Caki2 (cell line): ENCODE measurements around the gene TRAPPC13. TPM values are rescaled to one million over a fixed set of nuclear protein-coding genes. Genes with fewer than 3 reads are reported as not detected.
A peak's percentile ranks its signal among the peaks of the same experiment; 100 is the strongest.
"Not testable (repeated sequence)": the region's sequence is repeated elsewhere in the genome, so short reads cannot be mapped to it uniquely, and the experiment has no call there.

Experiments used
- DNase-seq: peaks from one replicate; pipeline ENCODE4 v3.0.0-alpha.2; 2015; ENCODE audit warnings: low read depth
- in situ Hi-C: cut with HindIII; loops from 2 replicates; pipeline ENCODE4 v1.10.0; 2016; ENCODE audit warnings: low sequenced_read_pairs, low pct_unique_long_range_greater_than_20kb, mixed read lengths
- total RNA-seq: library from RNA; depleted of rRNA; stranded (reverse); fragments of >200 nt; shearing (Covaris generic); gene quantifications from 2 replicates; pipeline ENCODE4 v1.2.3, GENCODE V29; 2014; ENCODE audit warnings: low replicate concordance; rRNA removed

Gene TRAPPC13
- total RNA-seq, 1 experiment from 2014 or later, result 32.8 TPM

DNA sequence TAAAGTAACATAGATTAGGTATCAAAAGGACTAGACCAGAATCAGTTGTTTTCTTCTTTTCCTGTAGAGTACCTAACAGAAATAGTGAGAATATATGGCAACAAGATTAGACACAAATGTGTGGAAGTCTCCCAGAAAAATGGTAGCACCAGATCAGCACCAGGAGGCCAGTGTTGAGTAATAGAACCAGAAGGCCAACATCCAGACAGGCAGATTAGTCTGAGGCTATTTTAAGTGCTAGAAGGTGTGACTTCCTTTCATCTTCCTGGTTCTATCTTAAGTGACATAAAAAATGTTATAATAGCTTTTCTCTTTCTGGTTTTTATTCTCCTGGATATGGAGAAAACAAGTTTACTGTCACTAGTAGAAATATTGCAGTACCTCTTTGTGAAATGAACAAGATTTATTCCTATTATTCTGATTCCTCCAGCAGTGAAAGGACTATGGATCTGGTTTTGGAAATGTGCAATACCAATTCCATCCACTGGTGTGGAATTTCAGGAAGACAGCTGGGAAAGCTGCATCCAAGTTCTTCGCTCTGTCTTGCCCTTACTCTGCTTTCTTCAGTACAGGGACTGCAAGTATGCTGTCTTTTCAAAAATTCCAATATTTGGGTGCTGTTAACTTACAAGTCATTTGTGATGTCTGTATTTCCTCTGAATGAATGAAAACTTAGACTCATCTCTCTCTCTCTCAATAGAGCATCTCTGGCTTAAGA, 39.1 kb downstream of the TRAPPC13 start:
- in situ Hi-C loops, result no loop called here
- peak; percentile 3 for DNase-seq

DNA sequence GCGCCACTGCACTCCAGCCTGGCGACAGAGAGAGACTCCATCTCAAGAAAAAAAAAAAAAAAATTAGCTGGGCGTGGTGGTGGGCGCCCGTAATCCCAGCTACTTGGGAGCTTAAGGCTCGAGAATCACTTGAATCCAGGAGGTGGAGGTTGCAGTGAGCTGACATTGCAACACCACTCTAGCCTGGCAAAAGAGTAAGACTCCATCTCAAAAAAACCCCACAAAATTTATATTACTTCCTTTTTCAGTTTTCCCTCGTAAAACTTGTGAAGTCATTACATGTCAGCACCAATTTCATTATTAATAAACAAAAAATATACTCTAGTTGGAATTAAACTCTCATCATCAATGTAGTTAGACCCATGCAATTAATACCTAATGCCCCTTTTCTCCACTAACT, 43.9 kb downstream of the TRAPPC13 start:
- no peak for DNase-seq
- in situ Hi-C loops, result no loop called here

DNA sequence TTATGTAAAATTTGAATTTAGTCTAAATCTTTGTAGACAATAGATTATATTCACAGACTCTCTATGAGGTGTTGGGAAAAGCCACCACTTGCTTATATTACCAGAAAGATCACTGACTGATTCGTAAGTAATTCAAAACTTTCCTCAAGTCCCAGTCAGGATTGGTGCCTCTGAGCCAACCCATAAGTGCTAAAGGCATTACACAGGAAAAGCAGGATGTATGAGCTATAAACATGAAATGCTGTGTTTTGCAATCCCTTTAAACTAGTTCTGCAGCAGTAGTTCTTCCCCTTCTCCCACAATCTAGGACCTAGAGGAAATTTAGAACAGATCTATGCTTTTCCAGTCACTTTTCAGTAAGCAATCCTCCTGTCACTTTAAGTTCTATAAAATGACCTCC, 48.0 kb downstream of the TRAPPC13 start:
- in situ Hi-C loops, result no loop called here
- DNase-seq, result no peak

- in situ Hi-C loops, result no loop called here
- DNase-seq, result no peak
Observed at GRCh38 chr5:65674749-65675148, 49.9 kb downstream of the TRAPPC13 start.

- in situ Hi-C loops, DNase-seq: not testable (repeated sequence)
Observed at GRCh38 chr5:65676056-65676455, 51.2 kb downstream of the TRAPPC13 start.

DNA sequence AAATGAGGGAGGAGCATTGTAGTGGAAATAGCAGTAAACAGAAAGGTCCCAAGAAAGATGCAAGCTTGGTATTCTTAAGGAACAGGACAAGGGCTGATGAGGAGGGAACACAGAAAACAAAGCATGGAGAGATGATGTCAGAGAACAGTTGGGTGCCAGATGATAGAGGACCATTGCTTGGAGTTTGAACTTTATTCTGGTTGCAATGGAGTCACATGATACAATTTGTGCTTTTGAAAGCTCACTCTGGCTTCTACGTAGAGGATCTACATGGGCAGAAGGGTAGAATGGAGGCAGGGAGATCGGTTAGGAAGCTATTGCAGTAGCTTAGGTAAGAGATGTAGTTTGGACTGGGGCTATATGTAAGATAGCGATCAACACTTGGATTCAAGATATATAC, 57.3 kb downstream of the TRAPPC13 start:
- in situ Hi-C loops, result no loop called here
- no peak for DNase-seq

DNA sequence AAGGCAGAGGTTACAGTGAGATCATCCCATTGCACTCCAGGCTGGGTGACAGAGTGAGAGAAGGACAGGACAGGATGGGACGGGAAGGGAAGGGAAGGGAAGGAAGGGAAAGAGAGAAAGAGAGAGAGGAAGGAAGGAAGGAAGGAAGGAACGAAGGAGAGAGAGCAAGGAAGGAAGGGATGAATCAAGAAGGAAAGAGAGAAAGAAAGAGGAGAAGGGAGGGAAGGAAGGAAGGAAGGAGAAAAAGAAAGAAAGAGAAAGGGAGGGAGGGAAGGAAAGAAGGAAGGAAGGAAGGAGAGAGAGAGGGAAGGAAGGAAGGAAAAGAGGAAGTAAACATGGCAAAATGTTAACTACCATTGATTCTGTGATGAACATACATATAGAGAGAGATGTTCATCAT, 68.3 kb downstream of the TRAPPC13 start:
- DNase-seq, result no peak
- in situ Hi-C loops, result no loop called here

- no peak for DNase-seq
- in situ Hi-C loops, result no loop called here
Observed at GRCh38 chr5:65695162-65695755, 70.4 kb downstream of the TRAPPC13 start.

DNA sequence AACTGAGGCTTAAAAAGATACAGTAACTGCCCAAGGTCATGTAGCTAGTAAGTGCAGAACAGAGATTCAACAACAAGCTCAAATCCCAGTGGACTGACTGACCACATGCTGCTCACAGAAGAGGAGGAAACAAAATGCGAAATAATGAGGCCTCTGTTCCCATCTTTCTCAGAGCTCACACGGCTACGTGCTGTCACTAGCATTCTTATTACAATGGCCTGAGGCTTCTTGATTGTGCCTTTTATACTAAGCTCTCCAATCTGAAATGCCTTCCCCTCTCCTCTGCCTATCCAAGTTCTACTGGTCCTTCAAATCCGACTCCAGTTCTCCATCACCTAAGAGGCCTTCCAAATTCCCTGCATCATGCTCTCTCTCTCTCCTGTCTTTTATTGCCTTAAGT, 71.1 kb downstream of the TRAPPC13 start:
- no peak for DNase-seq
- in situ Hi-C loops, result no loop called here

- in situ Hi-C loops, result no loop called here
Observed at GRCh38 chr5:65696892-65697291, 72.1 kb downstream of the TRAPPC13 start.

DNA sequence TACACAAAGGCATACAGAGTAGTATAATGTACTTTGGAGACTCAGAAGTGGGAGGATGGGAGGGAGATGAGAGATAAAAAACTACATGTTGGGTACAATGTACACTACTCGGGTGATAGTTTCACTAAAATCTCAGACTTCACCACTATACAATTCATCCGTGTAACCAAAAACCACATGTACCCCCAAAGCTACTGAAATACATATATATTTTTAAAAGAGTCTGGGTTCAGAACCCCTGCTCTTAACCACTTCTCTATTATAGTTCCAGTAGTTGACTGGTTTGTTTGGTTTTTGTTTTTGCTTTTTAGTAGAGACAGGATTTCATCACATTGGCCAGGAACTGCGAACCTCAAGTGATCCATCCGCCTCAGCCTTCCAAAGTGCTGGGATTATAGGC, 74.5 kb downstream of the TRAPPC13 start:
- DNase-seq, result no peak
- in situ Hi-C loops, result no loop called here

More at GRCh38 chr5:65696892-65697291, 72.1 kb downstream of the TRAPPC13 start:
- DNase-seq, result no peak

GRCh38 chr5:65702036-65702435, 77.2 kb downstream of the TRAPPC13 start:
- in situ Hi-C loops, result no loop called here
- DNase-seq, result no peak

DNA sequence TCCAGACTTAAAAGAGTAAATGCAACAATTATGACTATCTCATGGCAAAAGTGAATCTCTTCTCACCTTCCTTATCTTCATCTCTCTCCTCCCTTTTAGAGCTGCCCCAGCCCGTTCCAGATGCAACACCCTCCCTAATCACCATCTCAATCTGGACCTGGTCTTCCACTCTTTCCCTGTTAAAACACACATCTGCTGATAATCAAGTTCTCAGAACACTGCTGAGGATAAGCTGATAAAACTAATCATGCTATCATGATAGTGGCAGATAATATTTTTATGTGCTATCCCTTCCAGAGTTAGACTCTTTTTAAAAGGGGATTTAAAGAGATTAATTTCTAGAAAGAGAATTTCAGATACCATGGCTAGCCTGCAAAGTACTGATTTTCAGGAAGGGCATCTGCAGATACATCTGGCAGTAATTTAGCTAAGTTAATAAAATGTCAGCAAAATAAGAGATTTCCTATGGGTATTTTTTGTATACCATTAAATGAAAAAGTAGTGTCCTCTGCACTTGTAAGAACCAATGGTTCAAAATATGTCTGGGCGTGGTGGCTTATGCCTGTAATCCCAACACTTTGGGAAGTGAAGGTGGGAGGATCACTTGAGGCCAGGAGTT, 79.9 kb downstream of the TRAPPC13 start:
- in situ Hi-C loops, result no loop called here

GRCh38 chr5:65707663-65708062, 82.8 kb downstream of the TRAPPC13 start:
- in situ Hi-C loops, result no loop called here
- DNase-seq, result no peak

More for the DNA sequence above, 79.9 kb downstream of the TRAPPC13 start:
- DNase-seq, result no peak

DNA sequence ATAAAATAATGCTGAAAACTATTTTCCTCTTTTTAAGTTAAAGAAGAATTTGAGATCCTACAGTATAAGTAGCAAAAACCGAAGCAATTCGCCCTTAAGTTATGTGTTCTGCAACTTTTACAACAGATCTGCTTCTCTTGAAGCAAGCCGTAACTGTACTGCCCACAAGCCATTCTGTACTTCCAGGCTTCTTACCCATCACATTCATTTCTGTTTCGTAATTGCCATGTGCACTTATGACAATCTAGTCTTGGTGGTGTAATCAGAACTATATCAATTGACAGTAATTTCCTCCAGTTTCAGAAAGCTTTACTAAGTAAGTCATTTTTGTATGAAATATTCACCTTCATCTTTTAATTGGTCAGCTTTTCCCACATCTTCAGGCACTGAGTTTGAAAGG, 83.3 kb downstream of the TRAPPC13 start:
- in situ Hi-C loops, result no loop called here
- no peak for DNase-seq

Other genes with a start within 250 kb of the TRAPPC13 start
- gene ADAMTS6, start 143.1 kb upstream of the TRAPPC13 start, total RNA-seq, result not detected in 2 replicates
- 31.8 and 34.5 TPM in 2 replicates for gene CENPK, start 61.9 kb upstream of the TRAPPC13 start, total RNA-seq
- gene PPWD1, start 61.7 kb upstream of the TRAPPC13 start, total RNA-seq, result 9.3 and 16.5 TPM in 2 replicates
- 3.9 and 9.7 TPM in 2 replicates for gene TRIM23, start 694 bp upstream of the TRAPPC13 start, total RNA-seq
- gene SHLD3, start within 50 bp of the TRAPPC13 start, total RNA-seq, result 0.51 and 0.52 TPM in 2 replicates
- 5.3 and 9.8 TPM in 2 replicates for gene SGTB, start 97.1 kb downstream of the TRAPPC13 start, total RNA-seq
- 51.3 and 61.0 TPM in 2 replicates for gene NLN, start 97.2 kb downstream of the TRAPPC13 start, total RNA-seq